SIG-M5 treated with dmso at 0.1 percent for 504 hours (cell line): Measurements from ENCODE around the gene CEP120.

Source experiments
- DNase-seq: peaks from one replicate; lab custom pipeline; 2025; ENCODE audit not compliant: unreplicated experiment; lab: John Stamatoyannopoulos, UW

CEP120 gene

GRCh38 chr5:123304777-123305316 is 118.4 kb downstream of the CEP120 start:
- no peak for DNase-seq

- no peak for DNase-seq
Measured at GRCh38 chr5:123303802-123304201, 119.4 kb downstream of the CEP120 start.

GRCh38 chr5:123300266-123300665 is 122.9 kb downstream of the CEP120 start:
- DNase-seq, result no peak

DNA sequence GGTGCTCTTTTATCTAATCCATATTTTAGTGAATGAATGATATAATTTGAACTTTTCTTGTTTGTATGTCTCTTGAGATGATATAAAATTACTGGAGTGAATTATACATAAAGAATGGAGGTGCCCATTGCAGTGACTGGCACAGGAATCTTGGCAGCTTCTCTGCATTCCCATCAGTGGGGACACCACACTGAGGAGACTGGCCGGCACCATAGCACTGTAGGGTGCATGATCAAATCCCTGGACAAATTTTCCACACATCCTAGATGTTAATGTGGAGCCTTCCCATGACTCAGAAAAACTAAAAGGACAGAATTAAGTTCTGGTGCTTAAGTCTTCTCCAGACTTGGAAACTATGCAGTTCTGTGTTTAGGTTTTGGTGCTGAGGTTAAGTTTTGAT is 124.1 kb downstream of the CEP120 start:
- no peak for DNase-seq

DNA sequence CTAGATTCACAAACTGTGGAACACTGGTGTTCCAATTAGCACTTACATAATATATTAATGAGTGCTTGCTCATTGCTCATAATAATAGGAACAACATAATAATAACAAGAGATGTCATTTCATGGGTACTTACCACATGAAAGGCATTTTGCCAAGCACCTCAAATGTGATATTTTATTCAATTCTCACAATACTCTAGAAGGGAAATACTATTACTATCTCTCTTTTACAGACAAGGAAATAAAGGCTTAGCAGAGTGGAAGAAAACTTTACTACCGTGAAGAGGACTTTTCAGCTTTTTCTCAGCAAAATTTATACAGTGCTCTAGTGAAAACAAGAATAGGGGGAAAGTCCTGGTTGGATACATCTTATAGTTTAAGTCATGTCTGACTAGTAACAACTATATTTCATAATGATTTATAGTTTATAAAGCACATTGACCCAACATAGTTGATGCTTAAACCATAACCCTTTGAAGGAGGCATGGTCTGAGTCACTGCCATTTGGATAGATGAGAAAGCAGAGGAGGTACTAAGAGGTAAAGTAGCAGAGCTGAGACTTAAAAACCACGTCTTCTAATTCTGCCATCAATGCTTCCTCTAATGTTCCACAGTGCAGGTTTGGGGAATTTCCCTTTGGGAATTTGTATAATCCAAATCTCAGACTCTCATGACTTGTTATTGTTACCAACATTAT is 124.7 kb downstream of the CEP120 start:
- no peak for DNase-seq

DNA sequence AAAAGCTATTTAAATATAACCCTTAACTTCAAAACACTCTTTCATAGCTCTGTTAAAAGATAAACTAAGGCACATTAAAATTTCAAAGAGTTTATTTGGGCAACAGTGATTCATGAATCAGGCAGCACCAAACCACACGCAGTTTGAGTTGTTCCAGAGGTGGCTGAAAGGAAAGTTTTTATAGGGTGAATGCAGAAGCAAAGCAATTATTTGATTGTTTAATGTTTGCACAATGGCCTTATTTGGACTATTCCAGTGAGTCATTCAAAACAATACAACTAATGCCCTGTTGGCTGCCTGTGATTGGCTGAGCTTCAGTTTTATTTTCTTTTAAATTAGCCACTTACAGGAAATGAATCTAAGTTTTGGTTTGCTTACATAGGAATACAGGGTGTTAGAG is 125.3 kb downstream of the CEP120 start:
- no peak for DNase-seq

GRCh38 chr5:123297198-123297831 is 125.9 kb downstream of the CEP120 start:
- no peak for DNase-seq
